A673 (cell line): Measurements from ENCODE around the gene ALG13.

ENCODE experiments used
- EZH2 ChIP-seq: fragments of 200-600 bp; sonication (generic); IDR thresholded peaks from 2 replicates; pipeline ENCODE4 v1.6.1; 2017; ENCODE audit warnings: borderline replicate concordance, low read depth, mild to moderate bottlenecking, mixed read lengths, antibody characterized with exemption, low read length; ENCODE audit not compliant: poor library complexity, severe bottlenecking
- TF ChIP-seq, protein P1 (sequence below): fragments of 300-800, 200-600 bp; sonication (generic); conservative IDR thresholded peaks from 2 replicates; pipeline ENCODE4 v1.5.1; 2017; ENCODE audit warnings: low read depth, mild to moderate bottlenecking, antibody characterized with exemption, low read length, moderate library complexity, mixed read lengths

DNA sequence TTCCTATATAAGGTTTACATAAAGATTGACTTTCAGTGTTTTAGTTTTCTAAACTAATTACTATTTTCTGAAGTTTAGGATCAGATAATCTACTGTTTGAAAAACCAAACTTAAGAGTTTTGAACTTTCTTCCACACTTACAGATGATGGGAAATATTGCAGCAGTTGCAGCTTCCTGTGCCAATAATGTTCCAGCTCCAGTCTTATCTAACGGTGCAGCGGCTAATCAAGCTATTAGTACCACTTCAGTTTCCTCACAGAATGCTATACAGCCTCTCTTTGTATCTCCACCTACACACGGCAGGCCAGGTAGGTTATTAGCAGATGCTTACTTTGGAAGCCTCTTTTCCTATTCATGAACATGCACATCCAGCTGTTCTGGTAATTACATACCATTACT, 55.6 kb downstream of the ALG13 start:
- TF ChIP-seq, protein P1, sequence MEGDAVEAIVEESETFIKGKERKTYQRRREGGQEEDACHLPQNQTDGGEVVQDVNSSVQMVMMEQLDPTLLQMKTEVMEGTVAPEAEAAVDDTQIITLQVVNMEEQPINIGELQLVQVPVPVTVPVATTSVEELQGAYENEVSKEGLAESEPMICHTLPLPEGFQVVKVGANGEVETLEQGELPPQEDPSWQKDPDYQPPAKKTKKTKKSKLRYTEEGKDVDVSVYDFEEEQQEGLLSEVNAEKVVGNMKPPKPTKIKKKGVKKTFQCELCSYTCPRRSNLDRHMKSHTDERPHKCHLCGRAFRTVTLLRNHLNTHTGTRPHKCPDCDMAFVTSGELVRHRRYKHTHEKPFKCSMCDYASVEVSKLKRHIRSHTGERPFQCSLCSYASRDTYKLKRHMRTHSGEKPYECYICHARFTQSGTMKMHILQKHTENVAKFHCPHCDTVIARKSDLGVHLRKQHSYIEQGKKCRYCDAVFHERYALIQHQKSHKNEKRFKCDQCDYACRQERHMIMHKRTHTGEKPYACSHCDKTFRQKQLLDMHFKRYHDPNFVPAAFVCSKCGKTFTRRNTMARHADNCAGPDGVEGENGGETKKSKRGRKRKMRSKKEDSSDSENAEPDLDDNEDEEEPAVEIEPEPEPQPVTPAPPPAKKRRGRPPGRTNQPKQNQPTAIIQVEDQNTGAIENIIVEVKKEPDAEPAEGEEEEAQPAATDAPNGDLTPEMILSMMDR, result no peak
- TF ChIP-seq EZH2, result no peak
